ENCODE measurements around the gene GMDS.

Gene GMDS

GRCh38 chr6:1764397-1764987 is 480.9 kb downstream of the GMDS start:
- Histone ChIP-seq H3K4me2 (ENCODE audit: low read length) (no peak overlapping the region), H3K27ac (no peak overlapping the region), H3K4me1 (no peaks in the 10 kb centered on the region), H3K9me3 (ENCODE audit: control insufficient read depth, low read length) (no peaks in the 10 kb centered on the region), H2AFZ (no peak overlapping the region), H3K79me2 (no peaks in the 10 kb centered on the region), H3K9ac (no peak overlapping the region), H3K4me3 (ENCODE audit: low read depth, low read length) (no peak overlapping the region), H3K27me3 (ENCODE audit: control insufficient read depth, insufficient read depth, low read length) (no peaks in the 10 kb centered on the region), H3K36me3 (ENCODE audit: control insufficient read depth, insufficient read depth, low read length) (no peaks in the 10 kb centered on the region)
- no peak for TF ChIP-seq CTCF (IDR thresholded peaks at IDR 0.05)

GRCh38 chr6:1763404-1763803 is 482.0 kb downstream of the GMDS start:
- H3K79me2 ChIP-seq = no peaks in the 10 kb centered on the region
- H3K4me3 ChIP-seq (ENCODE audit: low read depth, low read length) = no peak overlapping the region
- H3K4me2 ChIP-seq (ENCODE audit: low read length) = no peak overlapping the region
- H3K4me1 ChIP-seq = no peaks in the 10 kb centered on the region
- no peaks in the 10 kb centered on the region for H3K36me3 ChIP-seq (ENCODE audit: control insufficient read depth, insufficient read depth, low read length)
- no peak overlapping the region for H2AFZ ChIP-seq
- H3K27ac ChIP-seq = no peak overlapping the region
- H3K27me3 ChIP-seq (ENCODE audit: control insufficient read depth, insufficient read depth, low read length) = no peaks in the 10 kb centered on the region
- no peak overlapping the region for H3K9ac ChIP-seq
- TF ChIP-seq CTCF (IDR thresholded peaks at IDR 0.05) = no peak
- H3K9me3 ChIP-seq (ENCODE audit: control insufficient read depth, low read length) = no peaks in the 10 kb centered on the region

- H2AFZ ChIP-seq = no peak overlapping the region
- no peaks in the 10 kb centered on the region for H3K36me3 ChIP-seq (ENCODE audit: control insufficient read depth, insufficient read depth, low read length)
- no peaks in the 10 kb centered on the region for H3K79me2 ChIP-seq
- H3K4me1 ChIP-seq = no peaks in the 10 kb centered on the region
- H3K4me2 ChIP-seq (ENCODE audit: low read length) = no peak overlapping the region
- H3K27ac ChIP-seq = no peak overlapping the region
- no peak for TF ChIP-seq CTCF (IDR thresholded peaks at IDR 0.05)
- H3K4me3 ChIP-seq (ENCODE audit: low read depth, low read length) = no peak overlapping the region
- no peaks in the 10 kb centered on the region for H3K9me3 ChIP-seq (ENCODE audit: control insufficient read depth, low read length)
- no peaks in the 10 kb centered on the region for H3K27me3 ChIP-seq (ENCODE audit: control insufficient read depth, insufficient read depth, low read length)
- H3K9ac ChIP-seq = no peak overlapping the region
These were observed 483.2 kb downstream of the GMDS start for GRCh38 chr6:1762203-1762602.

GRCh38 chr6:1761477-1761877 is 483.9 kb downstream of the GMDS start:
- H3K79me2 ChIP-seq = no peaks in the 10 kb centered on the region
- H2AFZ ChIP-seq = no peak overlapping the region
- H3K4me1 ChIP-seq = no peaks in the 10 kb centered on the region
- H3K4me2 ChIP-seq (ENCODE audit: low read length) = no peak overlapping the region
- no peak overlapping the region for H3K4me3 ChIP-seq (ENCODE audit: low read depth, low read length)
- no peaks in the 10 kb centered on the region for H3K27me3 ChIP-seq (ENCODE audit: control insufficient read depth, insufficient read depth, low read length)
- no peak overlapping the region for H3K27ac ChIP-seq
- no peaks in the 10 kb centered on the region for H3K9me3 ChIP-seq (ENCODE audit: control insufficient read depth, low read length)
- no peaks in the 10 kb centered on the region for H3K36me3 ChIP-seq (ENCODE audit: control insufficient read depth, insufficient read depth, low read length)
- H3K9ac ChIP-seq = no peak overlapping the region
- no peak for TF ChIP-seq CTCF (IDR thresholded peaks at IDR 0.05)

GRCh38 chr6:1760876-1761275 is 484.5 kb downstream of the GMDS start:
- Histone ChIP-seq H3K27me3 (ENCODE audit: control insufficient read depth, insufficient read depth, low read length) (no peaks in the 10 kb centered on the region), H3K4me3 (ENCODE audit: low read depth, low read length) (no peak overlapping the region), H3K4me2 (ENCODE audit: low read length) (no peak overlapping the region), H3K9ac (no peak overlapping the region), H3K36me3 (ENCODE audit: control insufficient read depth, insufficient read depth, low read length) (no peaks in the 10 kb centered on the region), H3K9me3 (ENCODE audit: control insufficient read depth, low read length) (no peaks in the 10 kb centered on the region), H3K79me2 (no peaks in the 10 kb centered on the region), H2AFZ (no peak overlapping the region), H3K4me1 (no peaks in the 10 kb centered on the region), H3K27ac (no peak overlapping the region)
- TF ChIP-seq CTCF (IDR thresholded peaks at IDR 0.05) = no peak
